Measurements from ENCODE around the gene IL17C.

- no peak for TF ChIP-seq CTCF (IDR thresholded peaks at IDR 0.05)
- no peak for TF ChIP-seq POLR2A (IDR thresholded peaks at IDR 0.05)
Observed at GRCh38 chr16:88662222-88662842, 24.0 kb downstream of the IL17C start.

Measured in ovary (tissue), 3 donors.